ENCODE measurements around the gene MAP3K14. TPM values are rescaled to one million over a fixed set of nuclear protein-coding genes. Genes with fewer than 3 reads are reported as not detected.

Gene MAP3K14
- total RNA-seq, 1 donor from 2014 or later, result 9.2 TPM

DNA sequence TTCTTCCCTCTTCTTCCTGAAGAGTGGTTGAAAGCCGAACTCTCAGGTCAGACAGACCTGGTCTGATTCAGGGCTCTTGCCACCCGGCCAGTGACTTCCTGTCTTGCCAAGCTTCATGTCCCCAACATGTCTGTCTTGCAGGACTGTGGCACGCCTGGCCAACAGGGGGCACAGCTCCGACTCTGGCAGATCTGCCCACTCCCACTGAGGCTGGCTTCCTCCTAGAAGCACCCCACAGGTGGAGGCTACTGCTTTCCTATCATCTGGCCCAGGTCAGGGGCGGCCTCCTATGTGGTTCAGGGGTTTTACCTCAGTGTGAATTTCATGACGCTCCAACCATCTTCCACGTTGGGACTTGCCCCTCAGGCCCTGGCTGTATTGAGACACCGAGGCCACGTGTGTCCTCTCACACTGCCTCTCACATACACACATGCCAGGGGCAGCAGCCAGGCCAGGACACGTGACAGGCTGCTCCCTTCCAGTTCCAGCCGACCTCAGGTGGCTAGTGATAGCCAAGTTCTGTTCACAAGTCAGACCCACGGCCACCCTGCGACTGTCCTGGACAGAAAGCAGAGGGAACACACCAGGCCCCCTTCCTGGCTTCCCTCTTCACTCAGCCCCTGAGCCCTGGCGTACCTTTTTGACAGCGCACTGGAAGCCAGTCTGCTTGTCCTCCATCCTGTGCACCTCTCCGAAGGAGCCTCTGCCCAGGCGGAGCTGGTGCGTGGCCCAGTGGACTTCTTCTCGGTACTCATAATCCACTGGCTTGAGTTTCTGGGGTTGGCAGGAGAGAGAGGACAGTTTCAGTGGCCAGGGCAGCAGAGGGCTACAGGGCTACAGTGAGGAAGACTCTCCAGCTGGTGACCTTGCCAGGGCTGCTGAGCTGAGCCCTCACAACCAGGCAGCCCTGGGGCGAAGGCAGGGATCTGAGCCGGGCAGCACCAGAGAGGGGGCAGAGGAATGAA is 32.4 kb downstream of the MAP3K14 start:
- DNase-seq (ENCODE audit: low read depth), result peak; percentile 39

DNA sequence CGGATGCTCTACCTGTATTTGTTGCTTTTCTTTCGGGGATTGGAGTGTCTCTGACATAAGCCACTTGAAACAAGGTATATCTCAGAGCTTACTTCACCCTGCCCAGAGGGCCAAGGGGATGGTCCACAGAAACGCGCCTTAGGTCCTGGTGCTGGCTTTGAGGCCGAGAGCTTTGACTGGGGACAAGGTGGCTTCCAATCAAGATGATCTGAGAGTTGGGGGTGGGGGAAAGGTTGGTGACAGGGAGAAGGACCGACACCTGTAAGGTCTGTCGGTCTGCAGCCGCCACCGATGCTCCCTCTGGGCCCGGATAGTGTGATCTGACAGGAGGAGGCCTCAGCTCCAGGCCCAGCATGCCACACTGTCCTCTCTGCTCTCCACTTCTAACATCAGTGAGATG is 33.1 kb downstream of the MAP3K14 start:
- no peak for DNase-seq (ENCODE audit: low read depth)

DNA sequence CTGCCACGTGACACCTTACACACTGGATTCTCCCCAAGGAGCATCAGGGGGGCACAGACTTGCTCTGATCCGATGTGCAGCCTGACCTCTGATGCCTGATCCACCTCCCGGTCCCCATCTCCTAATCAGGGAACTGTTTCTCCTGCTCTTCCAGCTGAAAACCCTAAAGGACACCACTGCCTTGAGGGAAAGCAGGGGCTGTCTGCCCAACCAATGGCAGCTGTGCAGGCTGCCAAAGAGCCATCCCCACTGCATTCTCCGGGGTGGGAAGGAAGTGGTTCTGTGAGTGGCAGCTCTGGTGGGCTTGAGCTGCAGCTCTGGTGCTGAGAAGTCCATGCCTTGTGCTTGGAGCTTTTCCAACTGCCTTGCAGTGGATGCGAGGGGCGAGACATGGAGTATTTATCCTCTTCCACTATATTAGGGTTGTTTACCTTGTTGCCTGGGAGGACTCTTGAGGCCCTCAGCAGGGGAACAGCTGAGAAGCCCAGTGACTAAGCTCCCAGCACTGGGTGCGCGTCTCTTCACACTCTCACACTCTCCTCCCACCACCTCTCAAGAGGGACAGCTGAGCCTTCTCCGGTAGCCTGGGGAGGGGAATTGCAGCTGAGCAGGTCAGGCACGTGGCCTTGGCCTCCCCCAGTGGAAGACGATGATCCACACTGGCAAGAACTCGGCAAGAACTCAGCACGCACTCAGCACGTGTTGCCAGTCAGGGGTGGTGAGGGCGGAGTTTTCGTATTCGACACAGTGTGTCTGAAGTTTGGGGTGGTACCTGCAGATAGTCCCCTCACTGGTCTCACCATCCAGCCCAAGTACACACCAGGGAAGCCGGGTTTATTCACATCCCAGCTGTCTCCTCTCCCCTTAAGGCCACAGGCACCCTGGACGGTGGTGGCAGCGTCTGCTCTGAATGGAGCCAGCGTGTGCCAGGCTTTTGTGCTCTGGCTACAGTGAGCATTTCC is 33.9 kb downstream of the MAP3K14 start:
- DNase-seq (ENCODE audit: low read depth), result peak; percentile 100

DNA sequence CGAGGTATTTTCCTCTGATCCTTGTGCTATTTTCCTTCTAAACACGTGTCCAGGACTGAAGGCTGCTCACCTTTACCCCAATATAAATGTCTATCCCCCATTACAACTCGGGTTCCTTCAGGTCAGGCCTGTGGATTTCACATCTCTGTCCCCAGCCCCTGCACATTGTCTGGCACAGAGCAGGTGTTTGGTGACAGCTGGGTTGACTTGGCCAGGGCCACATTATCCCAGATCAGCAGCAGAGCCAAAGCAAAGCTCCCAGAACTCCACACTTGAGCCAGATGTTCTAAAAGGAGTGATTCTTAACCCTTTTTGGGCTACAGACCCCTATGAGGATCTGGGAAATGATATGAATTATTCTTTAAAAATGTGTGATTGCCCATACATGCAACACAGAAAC is 36.9 kb downstream of the MAP3K14 start:
- DNase-seq (ENCODE audit: low read depth), result peak; percentile 66

DNA sequence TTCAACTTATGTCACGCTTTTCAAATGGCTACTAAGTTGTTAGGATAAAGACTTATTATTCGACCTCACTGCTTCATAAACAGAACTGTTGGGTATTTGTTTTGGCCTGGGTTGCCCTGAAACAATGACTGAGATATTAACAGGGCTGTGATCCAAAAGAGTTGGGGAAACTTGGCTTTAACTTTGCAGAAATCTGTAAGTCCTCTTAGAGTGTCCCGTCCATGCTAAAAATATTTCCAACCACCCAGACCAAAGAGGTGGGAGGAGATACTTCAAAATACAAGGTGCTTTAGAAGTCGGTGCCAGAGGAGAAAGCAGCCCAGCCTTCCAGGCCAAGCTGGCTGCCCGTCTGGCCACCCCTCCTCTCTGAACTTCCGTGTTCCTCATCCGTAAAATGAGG is 38.8 kb downstream of the MAP3K14 start:
- peak; percentile 41 for DNase-seq (ENCODE audit: low read depth)

DNA sequence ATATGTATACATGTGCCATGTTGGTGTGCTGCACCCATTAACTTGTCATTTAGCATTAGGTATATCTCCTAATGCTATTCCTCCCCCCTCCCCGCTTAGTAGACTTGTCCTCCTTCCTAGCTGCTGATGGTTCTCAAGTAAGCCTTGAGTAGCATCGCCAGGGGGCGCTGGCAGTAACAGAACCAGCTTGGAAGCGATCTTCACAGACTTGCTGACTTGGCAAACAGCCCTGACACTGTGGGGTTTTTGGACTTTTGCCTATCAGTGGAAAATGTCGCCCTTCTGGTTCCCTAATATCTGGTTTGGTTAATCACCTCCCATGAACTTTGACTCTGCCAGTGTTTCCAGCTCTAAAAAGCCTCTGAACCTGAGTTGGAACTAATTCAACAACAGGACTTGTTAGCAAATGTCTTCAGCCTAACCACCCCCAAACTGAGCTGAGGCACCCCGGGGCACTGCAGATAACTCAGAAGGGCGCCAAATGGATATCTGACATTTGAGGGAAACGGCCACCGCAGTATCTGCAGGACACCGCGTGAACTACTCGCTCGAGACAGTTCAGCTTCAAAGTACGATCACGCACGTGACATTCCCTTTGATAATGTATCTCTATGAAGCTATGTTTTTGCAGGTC is 39.5 kb downstream of the MAP3K14 start:
- DNase-seq (ENCODE audit: low read depth), result peak; percentile 95

DNA sequence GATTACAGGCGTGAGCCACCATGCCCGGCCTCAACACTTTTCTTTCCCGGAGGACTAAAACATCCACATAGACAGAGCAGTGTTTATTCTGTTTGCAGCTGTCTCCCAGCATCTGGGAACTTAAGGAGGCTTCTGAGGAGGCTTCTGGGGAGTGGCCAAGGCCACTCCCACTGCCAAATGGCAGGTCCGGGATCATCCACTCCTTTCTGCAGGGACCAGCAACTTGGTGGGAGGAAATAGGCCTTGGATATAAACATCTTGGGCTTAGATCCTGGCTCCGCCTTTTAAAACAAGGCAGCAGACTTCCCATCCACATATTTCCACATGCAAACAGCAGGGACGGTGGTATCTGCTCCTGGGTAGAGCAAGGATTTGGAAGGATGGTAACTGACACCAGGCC is 40.8 kb downstream of the MAP3K14 start:
- peak; percentile 95 for DNase-seq (ENCODE audit: low read depth)

DNA sequence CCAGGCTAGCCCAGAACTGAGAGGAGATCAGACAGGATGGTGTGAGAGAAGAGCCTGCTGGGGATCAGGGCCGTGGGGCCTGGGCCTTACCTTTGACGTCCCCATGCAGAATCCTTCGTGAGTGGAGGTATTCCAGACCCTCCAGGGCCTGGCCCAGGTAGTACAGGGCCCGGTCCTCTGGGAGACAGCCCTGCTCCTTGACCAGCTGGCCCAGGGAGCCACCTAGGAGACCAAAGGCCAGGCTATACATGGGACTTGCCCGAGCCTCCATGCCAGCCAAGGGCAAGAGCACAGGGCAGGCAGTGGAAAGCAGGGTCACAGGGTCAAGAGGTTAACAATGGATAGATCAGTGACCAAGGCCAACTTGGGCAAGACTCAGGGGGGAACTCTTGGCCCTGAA is 42.8 kb downstream of the MAP3K14 start:
- DNase-seq (ENCODE audit: low read depth), result no peak

DNA sequence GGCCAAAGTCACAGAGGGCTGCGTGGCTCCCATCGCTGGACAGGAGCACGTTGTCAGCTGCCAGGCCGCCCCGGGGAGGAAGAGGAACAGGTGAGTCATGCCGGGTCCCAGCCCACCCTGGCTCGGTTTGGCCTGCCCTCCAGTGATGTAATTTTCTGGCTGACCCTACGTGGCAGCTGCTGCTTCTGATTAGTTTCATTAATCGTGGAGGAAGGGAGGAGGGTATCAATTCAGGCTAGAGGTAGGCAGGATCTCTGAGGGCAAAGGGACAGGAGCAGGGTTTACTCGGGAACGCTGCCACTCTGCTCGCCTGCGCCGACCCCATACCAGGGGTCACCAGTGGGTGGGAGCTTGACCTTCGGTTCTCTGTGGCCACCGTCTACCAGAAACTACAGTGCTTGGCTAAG is 43.3 kb downstream of the MAP3K14 start:
- DNase-seq (ENCODE audit: low read depth), result peak; percentile 75

DNA sequence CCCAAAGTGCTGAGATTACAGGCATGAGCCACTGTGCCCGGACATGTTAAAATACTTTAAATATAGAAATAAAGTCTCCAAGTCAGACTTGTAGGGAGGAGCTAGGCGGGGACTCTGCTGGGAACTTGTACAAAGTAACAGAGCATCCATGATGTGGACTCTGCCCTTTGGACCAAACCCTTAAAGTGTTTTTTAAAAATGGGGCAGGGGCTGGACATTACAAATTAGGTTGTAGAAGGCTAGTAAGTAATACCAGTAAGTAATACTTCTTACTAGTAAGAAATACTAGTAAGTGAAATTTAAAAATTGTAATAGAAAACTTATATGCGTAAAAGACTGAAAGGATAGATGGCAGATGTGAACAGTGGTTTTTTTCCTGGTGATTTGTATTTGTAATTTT is 45.2 kb downstream of the MAP3K14 start:
- DNase-seq (ENCODE audit: low read depth), result no peak

DNA sequence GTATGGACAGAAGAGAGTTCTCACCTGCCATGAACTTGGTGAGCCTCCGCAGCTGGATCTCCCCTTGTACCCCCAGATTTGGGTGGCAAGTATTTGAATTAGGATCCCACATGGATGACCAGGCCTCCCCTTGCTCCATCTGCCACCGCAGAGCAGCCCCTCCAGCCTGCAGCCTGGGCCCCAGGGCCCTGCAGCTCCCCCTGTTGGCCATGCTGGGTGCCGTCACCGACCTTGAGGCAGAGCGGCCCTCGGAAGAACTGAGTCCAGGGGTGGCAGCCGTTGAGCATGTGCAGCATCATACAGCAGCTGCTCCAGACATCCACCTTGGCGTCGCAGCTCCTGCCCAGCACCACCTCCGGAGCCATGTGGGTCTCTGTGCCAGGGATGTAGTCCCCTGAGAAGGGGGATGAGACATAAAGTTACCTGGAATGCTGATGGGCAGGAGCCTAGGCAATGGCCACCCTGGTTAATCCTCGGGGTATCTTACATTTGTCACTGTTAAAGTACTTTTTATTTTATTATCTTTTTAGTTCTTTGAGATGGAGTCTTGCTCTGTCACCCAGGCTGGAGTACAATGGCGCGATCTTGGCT is 45.9 kb downstream of the MAP3K14 start:
- DNase-seq (ENCODE audit: low read depth), result peak; percentile 13

DNA sequence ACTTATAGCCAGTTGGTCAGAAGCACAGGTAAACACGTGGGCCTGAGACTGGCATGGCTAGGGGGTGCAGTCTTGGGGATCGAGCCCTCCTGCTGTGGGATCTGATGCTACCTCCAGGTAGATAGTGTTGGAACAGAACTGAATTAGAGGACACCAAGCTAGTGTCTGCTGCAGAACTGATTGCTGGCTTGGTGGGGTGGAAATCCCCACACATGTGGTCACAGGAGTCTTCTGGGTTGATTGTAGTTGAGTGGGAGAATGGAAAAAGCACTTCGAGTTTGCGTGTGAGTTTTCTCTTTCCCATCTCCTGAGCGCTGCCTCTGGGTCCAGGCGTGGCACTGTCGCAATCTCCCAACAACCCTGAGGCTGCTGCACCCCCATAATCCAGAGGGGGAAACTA is 46.9 kb downstream of the MAP3K14 start:
- no peak for DNase-seq (ENCODE audit: low read depth)

DNA sequence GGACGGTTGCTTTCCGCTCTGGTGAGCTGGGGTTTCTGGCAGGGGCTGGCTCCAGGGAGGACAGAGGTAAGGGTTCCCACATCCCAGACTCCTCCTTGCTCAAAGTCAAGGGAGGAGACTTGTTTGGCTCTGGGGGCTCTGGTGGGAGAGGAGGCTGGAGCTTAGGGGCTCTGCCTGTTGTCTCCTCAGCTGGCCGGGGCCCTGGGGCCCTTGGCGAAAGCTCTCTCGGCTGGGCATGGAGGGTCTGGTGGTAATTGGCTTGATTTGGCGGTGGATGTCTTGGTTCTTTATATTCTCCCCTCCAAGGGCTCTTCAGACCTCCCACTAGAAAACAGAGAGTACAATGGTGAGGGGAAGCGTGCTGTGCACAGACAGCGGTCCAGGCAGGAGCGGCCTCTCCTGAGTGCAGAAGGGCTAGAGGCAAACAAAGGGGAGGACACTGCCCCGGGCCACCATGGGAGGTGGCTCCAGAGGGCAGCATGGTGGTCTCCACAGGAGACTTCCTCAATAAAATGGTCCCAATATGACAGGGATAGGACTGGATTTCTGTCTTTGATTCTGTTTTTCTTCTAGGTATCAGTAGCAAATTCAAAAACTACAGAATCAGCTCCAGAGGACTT is 49.3 kb downstream of the MAP3K14 start:
- DNase-seq (ENCODE audit: low read depth), result no peak

DNA sequence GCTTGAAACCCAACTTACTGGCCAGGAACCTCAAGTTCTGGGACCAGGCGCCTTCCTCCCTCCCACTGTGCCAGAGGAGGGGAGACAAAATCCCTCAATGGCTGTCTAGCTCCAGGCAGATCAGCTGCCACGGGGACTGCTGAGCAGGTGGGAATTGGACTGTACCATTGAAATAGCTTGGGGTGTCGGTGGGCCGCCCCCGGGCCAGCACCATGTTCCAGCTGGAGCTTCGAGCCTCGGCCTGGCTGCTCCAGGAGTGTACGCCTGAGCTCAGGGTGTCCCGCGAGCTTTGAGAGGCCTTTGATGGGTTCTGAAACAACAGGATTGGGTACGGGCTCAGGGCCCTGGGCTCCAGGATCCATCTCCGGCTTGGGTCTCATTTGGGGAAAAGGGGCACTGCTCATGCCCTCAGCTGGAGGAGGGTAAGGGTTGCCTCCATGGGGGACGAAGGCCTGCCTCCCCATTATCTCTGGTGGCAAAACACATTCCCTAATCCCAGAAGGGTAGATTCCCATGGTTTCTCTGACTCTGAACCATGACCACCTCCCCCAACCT is 50.4 kb downstream of the MAP3K14 start:
- DNase-seq (ENCODE audit: low read depth), result peak; percentile 52

DNA sequence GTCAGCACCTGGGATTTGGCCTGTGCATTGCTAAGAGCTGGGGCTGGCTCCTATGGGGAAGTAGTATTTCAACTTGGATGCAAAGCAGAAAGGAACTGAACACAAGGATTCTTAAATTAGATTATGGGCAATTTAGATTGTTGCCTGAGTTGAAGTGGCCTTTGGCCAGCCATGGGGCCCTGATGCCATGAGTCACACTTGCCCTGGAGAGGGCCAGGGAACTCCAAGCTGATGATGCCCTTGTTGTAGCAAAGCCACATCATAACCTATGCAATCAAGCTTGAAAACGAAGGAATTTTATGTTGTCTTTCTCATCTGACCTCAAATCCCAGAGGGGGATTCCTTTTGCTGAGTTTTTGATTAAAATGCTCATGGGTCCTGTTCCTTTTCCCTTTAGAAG is 51.0 kb downstream of the MAP3K14 start:
- peak; percentile 77 for DNase-seq (ENCODE audit: low read depth)

DNA sequence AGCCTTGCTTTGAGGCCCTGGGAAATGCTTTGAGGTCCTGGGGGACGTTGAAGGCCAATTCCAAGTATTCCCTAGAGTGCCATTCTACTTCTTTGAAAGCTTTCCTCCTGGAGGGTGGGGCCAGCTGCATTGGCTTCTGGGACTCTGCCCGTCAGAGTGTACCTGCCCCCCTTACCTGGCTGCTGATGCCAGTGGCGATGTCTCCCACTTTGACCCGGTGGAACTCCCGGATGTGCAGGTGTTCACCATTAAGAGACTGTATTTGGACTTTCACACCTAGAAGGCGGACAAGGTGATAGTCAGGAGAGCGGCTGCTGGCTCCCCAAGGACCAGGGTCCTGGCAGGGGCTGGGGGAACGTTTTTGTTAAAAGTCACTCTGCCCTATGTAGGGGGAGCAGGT is 51.8 kb downstream of the MAP3K14 start:
- DNase-seq (ENCODE audit: low read depth), result no peak

DNA sequence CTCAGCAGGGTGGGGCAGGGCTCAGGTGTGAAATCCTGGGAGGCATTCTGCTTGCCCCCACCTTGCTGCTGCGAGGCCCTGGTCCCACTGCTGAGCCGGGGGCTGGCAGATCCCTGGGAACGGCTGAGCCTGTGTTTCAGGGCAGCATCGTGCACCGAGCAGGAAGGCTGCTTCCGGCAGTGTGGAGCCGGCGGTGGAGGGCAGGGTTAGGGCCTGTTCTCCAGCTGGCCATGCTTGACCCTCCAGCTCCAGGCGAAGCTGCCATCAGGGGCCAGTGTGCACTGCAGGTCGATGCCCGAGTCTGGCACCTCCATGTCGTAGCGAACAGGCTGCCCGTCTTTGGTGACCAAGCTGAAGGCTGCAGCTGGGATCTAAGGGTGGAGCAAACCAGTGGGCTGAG is 52.4 kb downstream of the MAP3K14 start:
- no peak for DNase-seq (ENCODE audit: low read depth)

DNA sequence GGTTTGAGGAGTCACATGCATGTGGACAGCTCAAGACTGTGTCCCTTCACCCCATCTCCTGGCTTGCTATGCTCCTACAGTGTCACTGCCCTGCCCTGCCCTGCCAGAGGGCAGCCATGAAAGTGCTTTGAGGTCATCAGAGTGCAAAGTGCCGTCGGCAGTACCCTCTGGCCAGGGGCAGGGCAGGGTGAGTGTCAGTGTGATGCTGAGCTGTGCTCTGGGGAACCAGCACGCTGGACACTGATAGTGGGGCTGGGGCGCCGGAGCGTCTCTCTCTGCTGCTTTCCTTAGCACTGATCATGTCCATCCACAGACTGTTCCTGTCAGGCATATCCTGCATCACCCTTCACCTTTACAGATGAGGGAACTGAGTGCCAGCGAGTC is 53.4 kb downstream of the MAP3K14 start:
- no peak for DNase-seq (ENCODE audit: low read depth)

DNA sequence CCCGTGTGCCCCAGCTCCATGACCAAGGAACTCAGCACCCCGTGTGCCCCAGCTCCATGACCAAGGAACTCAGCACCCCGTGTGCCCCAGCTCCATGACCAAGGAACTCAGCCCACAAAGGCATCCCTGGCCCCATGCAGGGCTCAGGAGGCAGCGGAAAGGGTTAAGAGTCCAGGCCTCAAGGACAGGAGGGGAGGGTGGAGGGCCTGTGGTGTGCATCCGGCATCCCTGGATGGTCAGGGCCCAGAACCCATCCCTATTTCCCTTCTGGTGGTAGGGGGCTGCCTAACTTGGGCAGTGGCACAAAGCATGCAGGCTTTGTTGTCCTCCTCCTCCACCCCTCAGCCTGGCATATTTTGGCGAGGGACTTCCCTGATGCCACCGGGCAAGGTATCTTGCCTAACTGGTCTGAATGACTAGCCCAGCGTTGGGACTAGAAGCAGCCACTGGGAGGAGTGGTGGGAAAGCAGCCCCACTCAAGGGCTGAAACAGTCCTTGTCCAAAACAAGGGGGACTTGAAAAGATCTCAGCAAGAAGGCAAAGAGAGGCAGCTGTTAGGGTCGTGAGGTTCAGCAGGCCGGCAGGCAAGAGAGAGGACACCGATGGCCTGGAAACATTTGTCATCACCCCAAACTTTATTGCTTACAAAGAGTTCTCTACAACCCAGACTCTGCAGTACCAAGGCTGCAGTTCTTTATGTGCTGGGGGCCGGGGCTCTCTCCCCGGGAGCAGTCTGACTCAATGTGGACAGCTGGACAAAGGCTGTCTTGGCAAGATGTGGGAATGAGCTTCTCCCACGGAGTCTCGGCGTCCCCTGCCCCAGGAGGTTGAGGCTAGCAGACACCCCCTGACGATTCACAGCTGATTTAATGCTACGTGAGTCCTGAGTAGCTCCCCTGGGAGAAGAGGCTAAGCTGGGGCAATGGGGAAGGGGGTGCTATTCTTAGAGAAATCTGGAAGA is 54.0 kb downstream of the MAP3K14 start:
- peak; percentile 87 for DNase-seq (ENCODE audit: low read depth)
